H9 (cell line): ENCODE data around the gene ANKIB1. TPM values are rescaled to one million over a fixed set of nuclear protein-coding genes. Genes with fewer than 3 reads are reported as not detected.

Experiments used
- DNase-seq: peaks from one replicate; pipeline ENCODE4 v3.0.0-alpha.2; 2017
- H2AFZ ChIP-seq: one replicate; pipeline ENCODE4 v1.6.1; 2013; ENCODE audit warnings: mild to moderate bottlenecking, low read length, control low read depth, moderate library complexity
- H2AK5ac ChIP-seq: 2 replicates; pipeline ENCODE4 v1.6.1; 2013; ENCODE audit warnings: low read length, control low read depth, mixed read lengths; ENCODE audit not compliant: insufficient read length
- H2BK120ac ChIP-seq: one replicate; pipeline ENCODE4 v1.6.1; 2013; ENCODE audit warnings: low read depth, mild to moderate bottlenecking, low read length, control low read depth, inconsistent platforms; ENCODE audit not compliant: poor library complexity, severe bottlenecking
- H2BK12ac ChIP-seq: 2 replicates; pipeline ENCODE4 v1.6.1; 2013; ENCODE audit warnings: low read length, control low read depth, mixed read lengths, low read depth; ENCODE audit not compliant: insufficient read length
- H2BK15ac ChIP-seq: 2 replicates; pipeline ENCODE4 v1.6.1; 2013; ENCODE audit warnings: low read depth, low read length, control low read depth
- H2BK20ac ChIP-seq: one replicate; pipeline ENCODE4 v1.6.1; 2013; ENCODE audit warnings: low read depth, mild to moderate bottlenecking, low read length, control low read depth, inconsistent platforms; ENCODE audit not compliant: poor library complexity, severe bottlenecking
- H2BK5ac ChIP-seq: 2 replicates; pipeline ENCODE4 v1.6.1; 2013; ENCODE audit warnings: low read length, control low read depth, mixed read lengths; ENCODE audit not compliant: insufficient read length
- H3K14ac ChIP-seq: 2 replicates; pipeline ENCODE4 v1.6.1; 2013; ENCODE audit warnings: low read length, control low read depth; ENCODE audit not compliant: insufficient read depth
- H3K18ac ChIP-seq: 2 replicates; pipeline ENCODE4 v1.6.1; 2013; ENCODE audit warnings: low read depth, mild to moderate bottlenecking, mixed read lengths, low read length, control low read depth; ENCODE audit not compliant: insufficient read length
- H3K23ac ChIP-seq: 2 replicates; pipeline ENCODE4 v1.6.1; 2013; ENCODE audit warnings: low read length, control low read depth, mixed read lengths, low read depth; ENCODE audit not compliant: insufficient read length
- H3K23me2 ChIP-seq: 2 replicates; pipeline ENCODE4 v1.6.1; 2013; ENCODE audit warnings: low read depth, mild to moderate bottlenecking, mixed read lengths, low read length, control low read depth; ENCODE audit not compliant: insufficient read length, poor library complexity, severe bottlenecking
- H3K27ac ChIP-seq: 2 replicates; pipeline ENCODE4 v1.5.1; 2013; ENCODE audit warnings: low read length, control low read depth, mixed read lengths, low read depth; ENCODE audit not compliant: insufficient read length
- H3K27me3 ChIP-seq: 2 replicates; pipeline ENCODE4 v1.6.1; 2013; ENCODE audit warnings: low read length, control low read depth, inconsistent platforms; ENCODE audit not compliant: insufficient read depth
- H3K4ac ChIP-seq: 2 replicates; pipeline ENCODE4 v1.6.1; 2013; ENCODE audit warnings: low read depth, mild to moderate bottlenecking, control low read depth, inconsistent platforms, low read length, moderate library complexity
- H3K4me1 ChIP-seq: 2 replicates; pipeline ENCODE4 v1.6.1; 2013; ENCODE audit warnings: low read length, control low read depth, inconsistent platforms; ENCODE audit not compliant: insufficient read depth
- H3K4me2 ChIP-seq: 2 replicates; pipeline ENCODE4 v1.6.1; 2013; ENCODE audit warnings: low read length, control low read depth, mixed read lengths; ENCODE audit not compliant: insufficient read length, insufficient read depth
- H3K56ac ChIP-seq: 2 replicates; pipeline ENCODE4 v1.6.1; 2013; ENCODE audit warnings: low read depth, mild to moderate bottlenecking, mixed read lengths, low read length, control low read depth; ENCODE audit not compliant: insufficient read length
- H3K79me1 ChIP-seq: 2 replicates; pipeline ENCODE4 v1.6.1; 2013; ENCODE audit warnings: low read depth, mild to moderate bottlenecking, moderate library complexity, low read length, control low read depth, inconsistent platforms; ENCODE audit not compliant: insufficient read depth, poor library complexity, severe bottlenecking
- H3K79me2 ChIP-seq: 2 replicates; pipeline ENCODE4 v1.6.1; 2013; ENCODE audit warnings: low read length, control low read depth, inconsistent platforms; ENCODE audit not compliant: insufficient read depth
- H3K9ac ChIP-seq: 2 replicates; pipeline ENCODE4 v1.6.1; 2013; ENCODE audit warnings: low read length, control low read depth, mixed read lengths; ENCODE audit not compliant: insufficient read length; ENCODE audit errors: extremely low read depth
- H3K9me3 ChIP-seq: one replicate; pipeline ENCODE4 v1.6.1; 2013; ENCODE audit warnings: low read depth, low read length, inconsistent platforms; ENCODE audit not compliant: control insufficient read depth
- H3T11ph ChIP-seq: one replicate; pipeline ENCODE4 v1.6.1; 2013; ENCODE audit warnings: mild to moderate bottlenecking, low read length, control low read depth, inconsistent platforms
- H4K20me1 ChIP-seq: one replicate; pipeline ENCODE4 v1.6.1; 2013; ENCODE audit not compliant: control insufficient read depth, insufficient read length, insufficient read depth
- H4K5ac ChIP-seq: 2 replicates; pipeline ENCODE4 v1.6.1; 2013; ENCODE audit warnings: low read depth, mild to moderate bottlenecking, mixed read lengths, low read length, control low read depth; ENCODE audit not compliant: insufficient read length
- H4K8ac ChIP-seq: replicated peaks from 2 replicates; pipeline ENCODE4 v1.6.1; 2013; ENCODE audit warnings: low read length, control low read depth, mixed read lengths, low read depth; ENCODE audit not compliant: insufficient read length
- H4K91ac ChIP-seq: 2 replicates; pipeline ENCODE4 v1.6.1; 2013; ENCODE audit warnings: low read depth, mild to moderate bottlenecking, moderate library complexity, mixed read lengths, low read length, control low read depth; ENCODE audit not compliant: insufficient read length
- H3K27ac Mint-ChIP-seq, 3 experiments: 2 replicates in 2 of 3; 3 replicates in 1 of 3; pipeline ENCODE4 v1.8.0; 2020 to 2021; ENCODE audit warnings: mixed read lengths in 3 of 3, mild to moderate bottlenecking in 1 of 3, moderate library complexity in 1 of 3
- H3K27me3 Mint-ChIP-seq: 2 replicates; pipeline ENCODE4 v1.8.0; 2021; ENCODE audit warnings: low read depth, mild to moderate bottlenecking, moderate library complexity, mixed read lengths
- H3K36me3 Mint-ChIP-seq, 3 experiments: 2 replicates in 2 of 3; 3 replicates in 1 of 3; pipeline ENCODE4 v1.8.0; 2020 to 2021; ENCODE audit warnings: low read depth in 3 of 3, mixed read lengths in 3 of 3; ENCODE audit not compliant: insufficient read depth in 1 of 3
- H3K4me1 Mint-ChIP-seq, 2 experiments: 2 replicates each; pipeline ENCODE4 v1.8.0; 2020; ENCODE audit warnings: mixed read lengths in 2 of 2
- H3K4me3 Mint-ChIP-seq, 2 experiments: 2 replicates in 1 of 2; 3 replicates in 1 of 2; pipeline ENCODE4 v1.8.0; 2020 to 2021; ENCODE audit warnings: mild to moderate bottlenecking in 2 of 2, mixed read lengths in 2 of 2, moderate library complexity in 1 of 2
- H3K9me3 Mint-ChIP-seq, 2 experiments: 2 replicates in 1 of 2; 3 replicates in 1 of 2; pipeline ENCODE4 v1.8.0; 2020; ENCODE audit warnings: mild to moderate bottlenecking in 2 of 2, mixed read lengths in 2 of 2, moderate library complexity in 1 of 2
- whole genome bisulfite sequencing: extraction: QIAGEN DNeasy Blood & Tissue Kit; methylation state at CpG from one replicate; pipeline ENCODE4 v1.1.7; 2013; ENCODE audit warnings: missing lambda C conversion rate, low lambda C conversion rate, mixed read lengths; ENCODE audit not compliant: insufficient read length; ENCODE audit errors: extremely low coverage; 5-methylcytosine and 5-hydroxymethylcytosine counted together
- total RNA-seq: library from RNA; stranded (reverse); gene quantifications from 2 replicates; pipeline ENCODE4 v1.2.1, GENCODE V29; 2021
- TF ChIP-seq, protein P1 (sequence below): fragments of 200-600 bp; sonication (generic); conservative IDR thresholded peaks from 3 replicates; pipeline ENCODE4 v1.8.0; 2021; ENCODE audit warnings: antibody characterized with exemption, mild to moderate bottlenecking

ANKIB1 gene
- total RNA-seq, 1 experiment from 2014 or later, result 42.0 TPM

DNA sequence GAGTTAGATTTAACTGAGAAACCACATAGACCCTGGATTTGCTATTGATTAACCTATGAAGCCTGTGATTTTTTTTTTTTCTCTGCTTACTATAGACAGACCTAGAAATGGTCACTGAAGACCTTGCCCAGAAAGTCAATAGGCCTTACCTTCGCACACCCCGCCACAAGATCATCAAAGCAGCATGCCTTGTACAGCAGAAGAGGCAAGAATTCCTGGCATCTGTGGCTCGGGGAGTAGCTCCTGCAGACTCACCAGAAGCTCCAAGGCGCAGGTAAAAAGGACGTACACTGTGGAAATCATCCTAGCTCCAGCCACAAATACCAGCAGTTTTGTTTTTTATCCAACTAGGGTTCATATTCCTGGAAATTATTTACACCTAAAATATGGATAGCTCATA, 145.3 kb downstream of the ANKIB1 start:
- Histone ChIP-seq H2BK15ac (no peak overlapping the region), H3K23ac (no peak overlapping the region), H2AK5ac (no peak overlapping the region), H4K20me1 (no peaks in the 10 kb centered on the region), H3K23me2 (no peaks in the 10 kb centered on the region), H3K4ac (no peak overlapping the region), H3K27ac (no peak overlapping the region), H3T11ph (no peak overlapping the region), H3K18ac (no peak overlapping the region), H2BK12ac (no peak overlapping the region), H4K8ac (no peak overlapping the region), H2BK120ac (no peak overlapping the region), H3K14ac (no peak overlapping the region), H4K91ac (no peak overlapping the region), H2BK20ac (no peak overlapping the region), H2AFZ (no peak overlapping the region), H2BK5ac (no peak overlapping the region), H3K4me2 (no peak overlapping the region), H3K79me1 (no peaks in the 10 kb centered on the region), H3K9me3 (no peaks in the 10 kb centered on the region), H3K79me2 (no peaks in the 10 kb centered on the region), H3K4me1 (no peaks in the 10 kb centered on the region), H4K5ac (no peak overlapping the region), H3K9ac (no peak overlapping the region), H3K56ac (no peak overlapping the region), H3K27me3 (no peaks in the 10 kb centered on the region)
- no peak overlapping the region for H3K27ac Mint-ChIP-seq
- DNase-seq, result no peak
- no peak overlapping the region; a peak in 1 of 5 replicates for H3K4me3 Mint-ChIP-seq
- WGBS, result no CpG with 5 or more reads among the region's 5 CpGs
- H3K27me3 Mint-ChIP-seq, result no peaks in the 10 kb centered on the region
- peaks cover 0 to 3% of the 10 kb centered on the region in 2 experiments; a peak in 2 of 4 replicates for H3K4me1 Mint-ChIP-seq
- TF ChIP-seq, protein P1, sequence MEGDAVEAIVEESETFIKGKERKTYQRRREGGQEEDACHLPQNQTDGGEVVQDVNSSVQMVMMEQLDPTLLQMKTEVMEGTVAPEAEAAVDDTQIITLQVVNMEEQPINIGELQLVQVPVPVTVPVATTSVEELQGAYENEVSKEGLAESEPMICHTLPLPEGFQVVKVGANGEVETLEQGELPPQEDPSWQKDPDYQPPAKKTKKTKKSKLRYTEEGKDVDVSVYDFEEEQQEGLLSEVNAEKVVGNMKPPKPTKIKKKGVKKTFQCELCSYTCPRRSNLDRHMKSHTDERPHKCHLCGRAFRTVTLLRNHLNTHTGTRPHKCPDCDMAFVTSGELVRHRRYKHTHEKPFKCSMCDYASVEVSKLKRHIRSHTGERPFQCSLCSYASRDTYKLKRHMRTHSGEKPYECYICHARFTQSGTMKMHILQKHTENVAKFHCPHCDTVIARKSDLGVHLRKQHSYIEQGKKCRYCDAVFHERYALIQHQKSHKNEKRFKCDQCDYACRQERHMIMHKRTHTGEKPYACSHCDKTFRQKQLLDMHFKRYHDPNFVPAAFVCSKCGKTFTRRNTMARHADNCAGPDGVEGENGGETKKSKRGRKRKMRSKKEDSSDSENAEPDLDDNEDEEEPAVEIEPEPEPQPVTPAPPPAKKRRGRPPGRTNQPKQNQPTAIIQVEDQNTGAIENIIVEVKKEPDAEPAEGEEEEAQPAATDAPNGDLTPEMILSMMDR, result no peak
- peaks cover 2 to 13% (median 9%) of the 10 kb centered on the region in 3 experiments; a peak in 6 of 7 replicates for H3K36me3 Mint-ChIP-seq
- H3K9me3 Mint-ChIP-seq, result no peaks in the 10 kb centered on the region
